Lower leg skin (tissue), 3 donors: ENCODE measurements around the gene MZB1.

Source experiments
- POLR2A ChIP-seq, 2 donors: fragments of 450-650 bp; IDR thresholded peaks; one replicate each; pipeline ENCODE4 v1.6.1; 2016 to 2017; ENCODE audit warnings: antibody characterized with exemption in 2 of 2, mild to moderate bottlenecking in 1 of 2, moderate library complexity in 1 of 2
- TF ChIP-seq, protein P1 (sequence below), 3 donors: fragments of 450-650 bp; IDR thresholded peaks; one replicate each; pipeline ENCODE4 v1.5.1; 2016; ENCODE audit warnings: antibody characterized with exemption in 3 of 3, mild to moderate bottlenecking in 3 of 3, moderate library complexity in 2 of 3

DNA sequence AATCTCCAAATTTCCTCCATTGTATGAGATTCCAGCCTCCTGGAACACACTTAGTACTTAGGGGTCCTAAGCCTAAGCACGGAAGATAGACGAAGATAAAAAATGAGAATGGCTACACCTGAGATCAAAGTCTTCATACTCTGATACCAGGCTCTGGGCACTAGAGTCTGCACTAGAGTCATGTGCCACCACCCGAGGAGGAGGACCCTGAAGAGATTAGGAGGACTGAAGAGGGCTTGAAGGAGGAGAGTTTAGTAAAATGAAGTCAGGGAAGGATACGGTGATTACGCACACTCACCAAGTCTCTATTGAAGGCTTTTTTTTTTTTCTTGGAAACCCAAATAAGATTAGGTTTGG lies 14.7 kb upstream of the MZB1 start:
- TF ChIP-seq, protein P1, sequence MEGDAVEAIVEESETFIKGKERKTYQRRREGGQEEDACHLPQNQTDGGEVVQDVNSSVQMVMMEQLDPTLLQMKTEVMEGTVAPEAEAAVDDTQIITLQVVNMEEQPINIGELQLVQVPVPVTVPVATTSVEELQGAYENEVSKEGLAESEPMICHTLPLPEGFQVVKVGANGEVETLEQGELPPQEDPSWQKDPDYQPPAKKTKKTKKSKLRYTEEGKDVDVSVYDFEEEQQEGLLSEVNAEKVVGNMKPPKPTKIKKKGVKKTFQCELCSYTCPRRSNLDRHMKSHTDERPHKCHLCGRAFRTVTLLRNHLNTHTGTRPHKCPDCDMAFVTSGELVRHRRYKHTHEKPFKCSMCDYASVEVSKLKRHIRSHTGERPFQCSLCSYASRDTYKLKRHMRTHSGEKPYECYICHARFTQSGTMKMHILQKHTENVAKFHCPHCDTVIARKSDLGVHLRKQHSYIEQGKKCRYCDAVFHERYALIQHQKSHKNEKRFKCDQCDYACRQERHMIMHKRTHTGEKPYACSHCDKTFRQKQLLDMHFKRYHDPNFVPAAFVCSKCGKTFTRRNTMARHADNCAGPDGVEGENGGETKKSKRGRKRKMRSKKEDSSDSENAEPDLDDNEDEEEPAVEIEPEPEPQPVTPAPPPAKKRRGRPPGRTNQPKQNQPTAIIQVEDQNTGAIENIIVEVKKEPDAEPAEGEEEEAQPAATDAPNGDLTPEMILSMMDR (IDR thresholded peaks at IDR 0.05), result no peak
- no peak for TF ChIP-seq POLR2A (IDR thresholded peaks at IDR 0.05)
